HEK293T (cell line): ENCODE data around the gene CALHM6.

Source experiments
- FOXM1 ChIP-seq: fragments of 450-650 bp; IDR thresholded peaks from 2 replicates; pipeline ENCODE4 v1.6.1; 2017; ENCODE audit warnings: mild to moderate bottlenecking, borderline replicate concordance
- L3MBTL2 ChIP-seq: fragments of 450-650 bp; conservative IDR thresholded peaks from 2 replicates; pipeline ENCODE4 v1.6.1; 2016; ENCODE audit warnings: mild to moderate bottlenecking
- SP1 ChIP-seq: fragments of 450-650 bp; IDR thresholded peaks from 2 replicates; pipeline ENCODE4 v1.6.1; 2017

DNA sequence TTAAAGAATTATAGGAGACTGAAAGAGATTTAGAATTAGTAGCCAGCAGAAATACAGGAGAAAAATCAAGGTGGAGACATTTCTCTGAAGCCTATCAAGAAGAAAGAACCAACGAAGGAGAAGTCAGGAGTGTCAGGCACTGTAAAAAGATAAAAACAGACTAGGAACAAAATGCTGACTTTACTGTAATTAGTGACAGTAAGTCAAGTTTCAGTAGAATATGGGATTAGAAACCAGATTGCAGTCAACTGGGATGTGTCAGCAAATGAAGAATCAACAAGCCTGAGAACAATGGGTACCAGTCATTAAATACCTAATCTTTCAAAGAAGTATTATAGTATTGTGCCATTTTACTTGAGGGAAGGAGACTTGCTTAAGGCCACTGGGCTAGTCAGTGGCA, 21.6 kb downstream of the CALHM6 start:
- TF ChIP-seq SP1 (no peak), L3MBTL2 (no peak), FOXM1 (no peak)
